HG02678 (cell line): ENCODE results near the gene CACNB1.

Experiments used
- ATAC-seq: cut with Tn5 transposase; IDR thresholded peaks from one replicate; pipeline ENCODE4 v1.9.1; 2021; ENCODE audit warnings: mild to moderate bottlenecking, moderate library complexity; ENCODE audit not compliant: unreplicated experiment

CACNB1 gene

DNA sequence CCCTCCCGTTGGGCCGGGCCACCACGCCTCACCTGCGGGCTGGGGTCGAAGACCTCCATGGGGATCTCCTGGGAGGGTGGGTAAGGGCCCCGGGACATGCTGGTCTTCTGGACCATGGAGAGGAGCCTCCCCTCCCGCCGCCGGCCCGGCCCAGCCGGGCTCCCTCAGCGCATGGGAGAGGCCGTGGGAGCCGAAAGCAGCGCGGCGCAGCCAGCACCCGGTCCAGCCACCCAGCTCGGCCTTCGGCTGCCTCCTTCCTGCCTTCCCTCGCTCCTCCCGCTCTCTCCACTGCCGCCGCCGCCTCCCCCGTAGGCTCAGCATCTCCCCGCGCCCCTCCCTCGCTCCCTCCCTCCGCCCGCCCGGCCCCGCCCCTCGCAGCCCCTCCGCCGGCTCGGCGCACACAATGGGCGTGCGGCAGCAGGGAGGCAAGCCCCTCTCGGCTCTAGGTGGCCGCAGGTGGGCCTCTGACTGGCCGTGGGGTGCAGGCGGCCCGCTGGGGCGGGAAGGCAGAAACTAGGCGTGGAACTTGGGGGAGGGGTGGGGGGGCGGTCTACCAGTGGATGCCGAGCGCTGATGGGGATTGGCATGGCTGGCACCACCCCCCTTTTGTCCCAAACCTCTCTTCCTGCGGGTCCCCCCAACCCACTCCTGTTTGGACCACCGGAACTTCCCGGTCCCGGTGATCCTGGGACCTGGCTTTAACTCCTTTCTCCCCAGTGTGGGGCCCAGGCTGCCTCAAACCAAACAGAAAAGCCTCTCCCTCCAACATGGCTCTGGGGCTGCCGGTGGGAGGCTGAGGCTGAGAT lies at the start of gene CACNB1:
TSS of gene CACNB1 (minus strand) at position 290 of the 806 bp plus-strand sequence. CDS start at position 116, 174 bp downstream.
- peak; percentile 46 for ATAC-seq

DNA sequence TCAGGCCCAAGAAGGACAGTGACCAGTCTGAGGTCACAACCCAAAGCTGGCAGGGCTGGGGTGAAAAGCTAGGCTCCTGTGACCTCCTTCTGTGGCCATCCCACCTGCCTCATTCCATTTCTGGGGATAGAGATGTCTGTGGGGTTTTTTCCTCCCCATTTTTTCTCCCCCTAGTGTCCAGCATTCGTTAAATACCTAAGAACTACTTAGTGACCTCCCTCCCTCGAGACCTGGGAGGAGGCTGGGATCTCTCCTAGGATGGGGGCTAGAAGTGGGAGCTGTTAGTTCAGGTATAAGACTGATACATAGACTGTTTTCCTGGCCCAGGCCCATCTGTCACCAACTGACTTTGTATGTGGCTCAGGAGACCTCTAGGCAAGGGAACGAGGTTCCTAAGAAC lies 48.8 kb upstream of the CACNB1 start:
- ATAC-seq = no peak

DNA sequence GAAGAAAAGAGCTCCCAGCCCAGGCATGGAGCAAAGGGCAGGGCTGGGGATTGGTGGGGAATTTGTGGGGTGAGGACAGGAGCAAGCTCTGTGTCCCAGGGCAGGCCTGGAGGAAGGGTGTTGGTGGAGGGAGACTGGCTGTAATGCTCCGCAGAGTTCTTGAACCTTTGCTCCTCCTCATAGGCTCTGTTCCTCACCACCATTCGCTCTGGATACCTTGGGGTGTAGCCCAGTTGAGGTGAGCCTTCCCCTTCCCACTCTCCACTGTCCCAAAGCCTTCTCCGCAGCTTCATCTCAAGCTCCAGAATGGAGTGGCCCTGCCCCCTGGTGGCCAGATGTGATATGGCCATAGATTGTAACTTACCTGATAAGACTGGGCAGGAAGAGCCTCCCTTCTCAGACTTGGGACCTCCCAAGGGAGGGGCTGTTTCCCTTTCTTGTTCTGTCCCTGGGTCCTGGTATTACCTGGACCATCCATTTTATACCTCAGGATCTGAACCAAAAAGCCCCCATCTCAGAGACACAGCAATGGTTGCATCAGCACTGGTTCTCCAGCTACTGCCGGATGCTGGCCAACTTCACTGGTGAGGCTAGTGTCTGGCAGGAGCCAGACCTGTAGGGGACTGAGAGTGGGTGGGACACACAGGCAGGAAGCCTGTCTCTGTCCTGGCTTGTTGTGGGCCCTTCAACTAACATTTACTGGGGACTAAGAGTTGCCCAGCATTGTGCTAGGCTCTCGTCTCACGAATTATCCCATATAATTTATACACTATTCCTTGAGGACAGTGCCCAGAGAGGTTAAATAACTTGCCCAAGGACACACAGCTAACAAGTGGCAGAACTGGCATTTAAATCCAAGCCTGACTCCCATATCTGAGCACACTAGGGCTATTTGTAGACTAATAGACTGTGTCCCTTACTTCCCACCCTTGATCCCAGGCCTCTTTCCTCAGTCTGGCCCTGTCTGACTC lies 47.4 kb upstream of the CACNB1 start:
- no peak for ATAC-seq

DNA sequence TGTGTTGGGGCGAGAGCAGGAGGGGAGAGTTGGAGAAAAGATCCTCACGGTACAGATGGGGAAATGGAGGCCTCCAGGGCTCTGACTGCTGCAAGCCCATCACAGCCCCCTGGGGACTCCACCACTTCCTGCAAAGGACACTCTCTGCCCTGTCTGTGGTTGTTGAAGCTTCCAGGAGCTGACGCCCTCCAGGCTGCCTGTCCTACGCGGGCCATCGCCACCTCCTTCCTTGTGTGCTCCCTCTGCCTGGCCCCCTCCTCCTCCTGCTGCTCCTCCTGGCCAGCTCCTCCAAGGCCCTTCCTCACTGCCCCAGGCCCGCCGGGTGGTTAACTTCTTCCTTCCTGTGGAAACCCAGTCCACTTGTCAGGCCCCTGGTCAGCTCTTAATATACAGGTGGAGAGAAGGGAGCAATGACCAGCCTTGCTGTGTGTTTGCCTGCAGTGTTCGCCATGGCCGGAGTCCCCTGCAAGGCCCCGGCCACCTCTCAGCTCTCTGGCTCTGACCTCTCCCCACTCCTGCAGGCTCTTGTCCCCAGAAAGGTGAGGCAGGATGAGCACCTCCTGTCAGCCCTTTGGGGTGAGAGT lies 46.6 kb upstream of the CACNB1 start:
- no peak for ATAC-seq

DNA sequence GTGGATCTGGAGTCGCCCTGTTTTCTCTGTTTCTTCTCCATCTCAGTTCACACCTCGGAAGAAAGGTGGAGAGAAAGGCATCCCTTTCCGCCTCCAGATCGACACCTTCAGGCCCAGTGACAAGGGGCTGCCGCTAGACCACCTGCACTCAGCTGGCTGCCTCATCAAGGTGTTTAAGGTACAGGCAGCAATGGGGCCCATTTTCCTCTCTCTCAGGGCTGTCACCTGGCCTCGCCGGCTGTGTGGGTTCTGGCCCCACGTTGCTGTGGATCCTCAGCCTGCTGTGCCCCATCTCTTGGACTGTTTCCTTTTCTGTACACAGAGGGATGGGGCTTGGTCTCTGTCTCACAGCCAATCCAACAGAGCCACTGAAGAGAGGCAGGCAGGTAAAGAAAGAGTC lies 45.7 kb upstream of the CACNB1 start:
- ATAC-seq = no peak

DNA sequence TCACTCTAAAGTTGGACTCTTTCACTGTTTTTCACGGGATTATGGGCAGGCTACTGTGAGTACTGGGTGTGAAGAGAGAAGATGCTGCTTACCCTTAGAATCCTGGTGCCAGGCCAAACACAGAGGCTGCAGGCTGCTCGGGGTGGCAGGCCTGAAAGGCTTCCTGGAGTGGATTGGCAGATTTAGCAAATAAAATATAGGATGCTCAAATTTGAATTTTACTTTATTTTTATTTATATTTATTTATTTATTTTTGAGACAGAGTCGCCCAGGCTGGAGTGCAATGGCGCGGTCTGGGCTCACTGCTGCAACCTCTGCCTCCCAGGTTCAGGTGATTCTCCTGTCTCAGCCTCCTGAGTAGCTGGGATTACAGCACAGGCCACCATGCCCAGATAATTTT lies 43.2 kb upstream of the CACNB1 start:
- no peak for ATAC-seq

DNA sequence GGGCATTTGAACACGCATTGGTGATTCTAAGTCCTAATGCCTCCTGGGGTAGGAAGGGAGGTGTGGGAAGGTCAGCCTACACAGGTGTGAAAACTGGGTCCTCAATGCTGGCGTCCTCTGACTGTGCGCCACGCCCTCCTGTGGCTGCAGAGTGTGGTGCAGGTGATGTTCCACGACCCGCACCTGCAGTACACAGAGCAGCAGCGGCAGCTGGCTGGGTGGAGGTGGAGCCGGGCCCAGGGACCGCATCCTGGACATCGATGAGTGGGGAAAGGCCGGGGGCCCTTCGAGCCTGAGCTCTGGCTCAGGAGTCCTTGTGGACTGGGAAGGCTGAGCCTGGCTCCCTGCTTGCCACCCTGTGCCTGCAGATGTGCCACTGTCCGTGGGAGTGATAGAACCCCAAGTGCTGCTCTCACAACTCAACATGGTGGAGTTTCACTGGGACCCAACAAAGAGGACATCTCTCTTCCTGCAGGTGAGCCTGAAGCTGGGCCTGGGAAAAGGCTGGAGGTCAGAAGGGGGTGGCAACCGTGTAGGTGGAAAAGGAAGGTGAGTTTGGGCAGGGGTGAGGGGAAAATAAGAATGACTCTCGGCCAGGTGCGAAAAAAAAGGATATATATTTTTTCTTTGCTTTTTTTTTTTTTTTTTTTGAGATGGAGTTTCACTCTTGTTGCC lies 42.3 kb upstream of the CACNB1 start:
- no peak for ATAC-seq

DNA sequence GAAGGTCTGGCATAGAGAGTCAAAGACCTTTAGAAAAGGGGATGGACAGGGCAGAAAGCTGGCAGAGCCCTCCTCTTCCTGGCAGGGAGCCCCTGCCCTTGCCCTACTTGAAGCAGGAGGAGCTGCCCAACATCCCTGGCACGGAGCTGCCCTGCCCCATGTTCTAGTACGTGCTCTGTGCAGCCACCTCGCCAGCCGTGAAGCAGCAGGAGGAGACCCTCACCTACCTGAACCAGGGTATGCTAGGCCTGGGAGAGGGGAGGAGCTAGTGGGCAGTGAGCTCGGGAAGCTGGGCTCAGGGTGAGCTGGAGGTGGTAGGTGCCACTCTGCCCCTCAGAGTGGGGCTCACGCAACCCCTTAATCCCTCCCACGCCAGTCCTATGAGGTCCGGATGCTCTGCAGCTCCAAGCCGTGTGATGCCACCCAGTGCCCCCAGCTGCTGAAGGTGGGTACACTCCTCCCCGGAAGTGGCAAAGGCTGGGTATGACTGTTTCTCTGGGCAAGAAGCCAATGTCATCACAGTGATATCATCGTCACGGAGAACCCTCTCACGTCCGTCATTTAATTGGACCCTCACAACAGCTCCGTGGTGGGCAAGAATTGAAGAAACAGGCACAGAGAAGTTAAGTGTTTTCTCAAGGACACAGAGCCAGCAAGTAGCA lies 41.0 kb upstream of the CACNB1 start:
- ATAC-seq = no peak

DNA sequence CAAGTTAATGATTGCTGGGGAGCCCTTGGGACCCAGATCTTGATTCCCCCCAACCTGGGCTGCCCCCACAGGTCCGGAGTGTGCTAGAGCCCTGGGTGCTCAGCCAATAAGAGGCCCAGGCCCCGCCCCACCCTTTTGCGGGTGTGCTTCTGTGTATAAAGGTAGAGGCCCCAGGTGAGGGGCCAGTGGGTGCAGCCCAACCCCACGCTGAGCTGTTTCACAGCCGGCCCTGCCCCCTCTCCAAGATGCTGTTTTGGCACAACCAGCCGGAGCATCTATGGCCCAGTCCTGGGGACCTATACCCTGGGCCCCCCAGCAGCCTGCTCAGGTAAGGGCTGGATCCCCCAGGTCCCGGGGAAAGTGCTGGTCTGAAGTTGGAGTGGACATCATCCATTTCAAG lies 40.1 kb upstream of the CACNB1 start:
- ATAC-seq = no peak

DNA sequence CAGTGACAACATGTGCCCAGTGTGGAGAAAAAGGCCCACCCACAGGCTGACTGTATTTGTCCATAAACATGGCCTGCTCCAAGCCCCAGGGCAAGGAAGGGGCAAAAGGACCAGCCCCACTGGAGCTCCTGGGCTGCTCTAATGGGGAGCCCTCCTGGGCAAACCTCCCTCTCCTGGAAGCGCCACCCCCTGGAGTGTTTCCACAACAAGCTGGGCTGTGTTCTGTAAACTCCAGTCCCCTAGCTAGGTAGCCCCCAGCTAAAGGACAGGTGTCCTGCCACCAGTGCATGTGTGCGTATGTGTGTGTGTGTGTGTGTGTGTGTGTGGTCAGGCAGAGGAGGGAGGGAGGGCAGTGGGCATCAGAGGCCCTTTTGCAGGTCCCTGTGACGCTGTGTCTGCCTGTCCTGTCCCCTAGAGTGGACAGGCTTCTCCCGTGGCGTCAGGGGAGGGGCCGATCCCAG lies 39.5 kb upstream of the CACNB1 start:
- ATAC-seq = no peak

DNA sequence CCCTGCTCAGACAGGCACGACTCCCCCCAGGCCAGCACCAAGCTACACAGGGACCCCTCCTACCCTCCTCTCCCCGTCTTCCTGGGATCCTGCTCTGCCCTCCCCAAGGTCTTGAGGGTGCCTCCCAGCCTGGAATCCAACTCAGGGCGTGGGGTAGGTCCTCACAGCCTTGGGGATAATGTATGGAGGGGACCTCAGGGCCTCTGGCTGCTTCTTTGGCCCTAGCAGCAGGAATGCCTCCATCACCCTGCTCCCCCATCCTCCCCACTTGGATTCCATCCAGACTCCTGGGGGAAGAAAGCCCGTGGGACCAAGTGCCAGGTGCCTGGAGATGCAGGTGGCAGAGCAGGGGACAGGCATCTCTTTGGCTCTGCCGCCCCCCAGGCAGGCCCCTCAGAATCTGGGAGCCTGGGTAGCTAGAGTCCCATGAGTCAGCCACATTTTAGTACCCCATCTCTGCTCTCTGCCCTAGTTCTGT lies 39.0 kb upstream of the CACNB1 start:
- ATAC-seq = no peak

DNA sequence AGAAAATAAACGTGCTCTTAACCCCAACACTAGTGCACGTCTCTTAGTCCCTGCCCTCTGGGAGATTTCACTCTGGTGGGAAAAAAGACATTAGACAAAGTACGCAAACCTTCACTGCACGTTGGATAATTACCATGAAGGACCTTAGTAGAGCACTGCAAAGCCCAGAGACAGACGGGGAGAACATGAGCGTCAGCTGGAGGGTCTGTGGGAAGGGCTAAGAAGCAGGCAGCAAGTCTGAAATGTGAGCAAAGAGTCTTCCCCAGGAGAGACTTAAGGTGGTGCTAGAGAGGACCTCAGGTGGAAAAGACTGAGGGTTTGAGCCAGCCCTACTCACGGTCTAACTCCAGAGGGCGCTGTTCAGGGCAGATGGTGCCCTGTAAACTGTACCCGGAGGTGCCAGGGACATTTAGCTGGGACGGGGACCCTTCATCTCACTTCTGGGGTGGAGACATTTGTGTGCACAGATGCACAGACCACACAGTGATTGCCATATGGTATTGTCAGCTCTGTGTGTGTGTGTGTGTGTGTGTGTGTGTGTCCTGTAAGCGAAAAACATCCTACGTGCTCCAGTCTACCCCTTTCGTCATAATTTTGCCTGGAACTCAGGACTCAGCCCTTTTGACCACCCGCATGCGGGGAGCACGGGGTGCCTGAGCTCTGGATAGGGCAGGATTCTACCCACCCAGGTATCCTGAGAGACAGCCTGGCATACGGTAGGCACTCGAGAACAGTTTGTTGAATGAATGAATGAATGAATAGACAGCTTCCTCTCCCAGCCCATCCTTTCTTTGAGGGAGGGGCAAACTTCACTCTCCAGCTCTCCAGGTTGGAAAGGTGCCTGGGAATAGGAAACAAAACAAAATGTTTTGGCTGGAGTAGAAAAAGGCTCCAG lies 38.3 kb upstream of the CACNB1 start:
- ATAC-seq = no peak

DNA sequence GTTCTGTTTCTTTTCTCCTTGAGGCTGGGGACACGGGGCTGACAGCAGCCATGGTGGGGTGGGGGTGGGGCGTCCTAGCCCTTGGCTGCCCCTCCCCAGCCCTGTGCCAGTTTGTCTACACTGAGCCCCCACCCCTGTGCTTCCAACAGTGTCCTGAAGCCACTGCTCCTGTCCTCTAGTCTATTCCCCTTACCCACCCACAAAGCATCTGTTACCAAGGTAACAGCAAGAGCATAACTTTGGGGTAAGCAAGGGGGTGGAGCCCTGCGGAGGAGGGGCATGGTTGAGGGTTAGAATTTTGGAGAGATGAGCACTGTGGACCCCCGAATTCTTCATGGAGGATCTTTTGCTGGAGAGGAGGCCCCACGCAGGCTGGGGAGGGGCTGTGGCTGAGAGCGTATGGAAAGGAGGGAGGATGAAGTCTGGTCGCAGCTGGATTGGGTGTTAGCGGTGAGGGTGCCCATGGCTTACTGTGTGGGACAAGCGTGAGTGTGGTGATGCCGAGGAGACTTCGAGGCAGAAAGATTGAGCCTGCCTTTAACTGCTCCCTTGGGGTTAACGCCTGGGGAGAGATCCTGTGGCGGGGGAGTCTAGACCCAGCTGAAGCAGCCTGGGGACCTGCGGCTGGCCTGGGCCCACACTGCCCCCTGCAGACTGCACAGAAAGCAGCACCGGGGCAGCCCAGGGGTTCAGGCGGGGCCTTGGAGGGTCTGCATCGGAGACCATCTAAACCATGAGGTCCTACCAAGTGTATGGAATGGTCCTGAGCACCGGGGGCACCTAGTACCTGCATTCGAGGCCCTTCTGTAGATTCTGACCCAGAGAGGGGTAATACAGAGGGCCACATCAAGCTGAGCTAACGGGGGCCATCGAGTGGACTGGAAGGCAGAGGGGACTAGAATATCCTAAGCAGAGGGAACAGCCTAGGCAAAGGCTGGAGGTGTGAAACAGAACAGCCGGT lies 34.4 kb upstream of the CACNB1 start:
- no peak for ATAC-seq

DNA sequence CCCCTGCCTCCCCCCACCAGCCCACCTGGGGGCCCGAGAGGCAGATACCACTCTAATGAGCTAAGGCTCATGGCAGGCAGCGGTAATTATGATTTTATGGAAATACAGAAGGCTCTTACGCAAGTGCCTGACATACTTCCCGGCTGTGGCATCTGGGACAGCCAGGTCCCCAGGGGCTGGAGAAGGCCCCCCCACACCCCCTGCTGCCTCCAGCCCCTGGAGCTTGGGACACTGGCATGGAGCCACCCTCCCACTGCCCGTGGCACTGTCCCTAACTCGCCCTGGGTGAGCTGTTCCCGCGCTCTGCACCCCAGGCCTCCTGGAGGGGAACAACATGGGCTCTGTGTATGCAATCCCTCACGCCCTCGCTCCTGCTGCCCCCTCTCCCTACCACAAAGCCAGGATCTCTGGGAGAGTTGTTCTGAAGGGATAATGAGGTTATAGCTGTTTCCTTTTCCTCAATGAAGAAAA lies 33.7 kb upstream of the CACNB1 start:
- ATAC-seq = no peak

DNA sequence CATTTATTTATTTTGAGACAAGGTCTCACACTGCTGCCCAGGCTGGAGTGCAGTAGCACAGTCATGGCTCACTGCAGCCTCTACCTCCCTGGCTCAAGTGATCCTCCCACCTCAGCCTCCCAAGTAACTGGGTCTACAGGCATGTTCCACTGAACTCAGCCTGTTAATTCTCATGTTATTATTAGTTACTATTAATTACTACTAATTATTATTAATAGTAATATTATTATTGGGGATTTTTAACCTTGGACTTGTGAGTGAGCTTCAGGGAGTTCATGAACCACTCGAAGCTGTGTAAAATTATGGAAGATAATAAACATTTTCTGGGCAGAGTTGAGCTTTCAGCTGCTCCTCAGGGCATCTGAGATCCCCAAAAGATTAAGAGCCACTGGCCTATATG lies 32.9 kb upstream of the CACNB1 start:
- no peak for ATAC-seq

DNA sequence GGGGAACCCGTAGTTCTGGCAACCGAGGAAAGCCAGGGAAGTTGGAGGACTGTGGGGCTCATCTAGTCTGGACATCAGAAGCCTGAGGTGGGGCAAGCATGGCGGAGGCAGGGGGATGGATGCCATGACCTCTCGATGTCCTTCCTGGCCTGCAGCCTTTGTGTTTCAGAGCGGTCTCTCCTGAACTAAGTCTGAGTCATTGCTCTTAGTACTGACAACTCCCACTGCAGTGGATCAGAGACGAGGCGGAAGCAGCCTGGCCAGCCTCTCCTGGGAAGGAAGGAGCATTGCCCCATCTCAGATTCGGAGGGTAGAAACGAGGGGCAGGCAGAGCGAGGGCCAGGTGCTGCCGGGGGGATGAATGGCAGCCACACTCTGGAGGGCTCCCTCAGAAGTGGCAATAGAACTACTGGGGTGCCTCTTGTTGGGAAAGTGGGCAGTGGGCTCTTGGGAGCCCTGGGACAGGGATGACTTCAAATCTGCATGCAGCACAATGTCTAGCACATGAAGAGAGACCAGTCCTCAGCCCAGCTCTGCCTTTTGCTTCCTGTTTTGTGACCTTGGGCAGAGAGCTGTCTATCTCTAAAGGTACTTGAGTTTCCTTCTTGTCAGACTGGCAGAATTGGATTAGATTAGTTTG lies 31.9 kb upstream of the CACNB1 start:
- no peak for ATAC-seq

DNA sequence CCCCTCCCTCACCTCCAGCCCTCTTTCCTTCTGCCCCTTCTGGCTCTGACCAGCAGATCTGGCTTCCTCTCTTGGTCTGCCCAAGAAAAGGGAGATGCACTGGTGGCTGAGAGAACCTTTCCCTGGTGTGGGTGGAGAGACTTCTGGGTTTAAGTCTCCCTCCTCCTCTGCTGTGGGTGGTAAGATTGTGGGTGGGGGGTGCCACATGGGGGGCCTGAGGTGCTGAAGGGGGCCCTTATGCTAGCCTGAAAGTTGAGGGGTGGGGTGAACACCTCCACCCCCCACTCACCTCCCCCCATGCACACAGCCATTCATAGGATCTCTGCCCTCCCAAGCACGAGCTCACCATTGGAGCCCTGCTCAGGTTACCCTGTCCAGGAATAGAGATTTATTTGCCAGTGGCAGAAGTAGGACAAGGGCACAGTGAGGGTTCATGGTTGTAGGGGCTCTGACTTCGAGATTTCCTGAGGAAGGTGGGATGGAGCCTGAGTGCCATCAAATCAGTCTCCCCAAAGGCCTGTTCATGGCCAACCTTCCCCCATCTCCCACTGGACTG lies 30.0 kb upstream of the CACNB1 start:
- no peak for ATAC-seq
